ENCODE results near the gene TRIM51G.
"Not testable (repeated sequence)": the region's sequence is repeated elsewhere in the genome, so short reads cannot be mapped to it uniquely, and the experiment has no call there.

The TRIM51G gene, protein sequence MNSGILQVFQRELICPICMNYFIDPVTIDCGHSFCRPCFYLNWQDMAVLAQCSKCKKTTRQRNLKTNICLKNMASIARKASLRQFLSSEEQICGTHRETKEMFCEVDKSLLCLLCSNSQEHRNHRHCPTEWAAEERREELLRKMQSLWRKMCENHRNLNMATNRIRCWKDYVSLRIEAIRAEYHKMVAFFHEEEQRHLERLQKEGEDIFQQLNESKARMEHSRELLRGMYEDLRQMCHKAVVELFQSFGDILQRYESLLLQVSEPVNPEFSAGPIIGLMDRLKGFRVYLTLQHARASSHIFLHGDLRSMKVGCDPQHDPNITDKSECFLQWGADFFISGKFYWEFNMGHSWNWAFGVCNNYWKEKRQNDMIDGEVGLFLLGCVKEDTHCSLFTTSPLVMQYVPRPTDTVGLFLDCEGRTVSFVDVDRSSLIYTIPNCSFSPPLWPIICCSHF

GRCh38 chr11:48983785-48984184 is at the start of gene TRIM51G:
TRIM51G (minus strand) TSS chr11:48983885; CDS start chr11:48981695, 2,190 bp downstream.
- DNase-seq: not testable (repeated sequence)

- not testable (repeated sequence) for DNase-seq
Measured at GRCh38 chr11:49028523-49028922, 44.8 kb upstream of the TRIM51G start, which contains the start of gene TRIM49B. TRIM49B (plus strand) TSS chr11:49028823; CDS start chr11:49031600, 2,777 bp downstream.

DNA sequence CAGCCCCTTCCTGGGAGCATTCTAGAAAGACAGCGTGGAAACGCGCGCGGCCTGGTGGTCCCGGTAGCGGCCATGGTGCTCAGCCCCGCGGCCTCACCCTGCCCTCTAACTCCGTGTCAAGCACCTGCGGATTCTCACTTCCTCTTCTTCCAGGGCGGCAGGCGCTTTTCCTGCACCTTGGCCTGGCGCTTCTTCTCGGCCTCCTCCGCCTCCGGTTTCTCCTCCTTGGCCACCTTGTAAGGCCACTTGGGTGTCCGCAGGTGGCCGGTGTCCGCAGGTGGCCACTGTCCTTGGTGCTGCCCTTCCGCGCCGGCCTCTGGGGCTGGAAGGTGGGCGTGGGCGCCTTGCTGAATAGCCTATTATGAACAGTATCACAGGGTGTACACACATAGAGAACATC is 15.1 kb downstream of the TRIM51G start:
- not testable (repeated sequence) for DNase-seq

DNA sequence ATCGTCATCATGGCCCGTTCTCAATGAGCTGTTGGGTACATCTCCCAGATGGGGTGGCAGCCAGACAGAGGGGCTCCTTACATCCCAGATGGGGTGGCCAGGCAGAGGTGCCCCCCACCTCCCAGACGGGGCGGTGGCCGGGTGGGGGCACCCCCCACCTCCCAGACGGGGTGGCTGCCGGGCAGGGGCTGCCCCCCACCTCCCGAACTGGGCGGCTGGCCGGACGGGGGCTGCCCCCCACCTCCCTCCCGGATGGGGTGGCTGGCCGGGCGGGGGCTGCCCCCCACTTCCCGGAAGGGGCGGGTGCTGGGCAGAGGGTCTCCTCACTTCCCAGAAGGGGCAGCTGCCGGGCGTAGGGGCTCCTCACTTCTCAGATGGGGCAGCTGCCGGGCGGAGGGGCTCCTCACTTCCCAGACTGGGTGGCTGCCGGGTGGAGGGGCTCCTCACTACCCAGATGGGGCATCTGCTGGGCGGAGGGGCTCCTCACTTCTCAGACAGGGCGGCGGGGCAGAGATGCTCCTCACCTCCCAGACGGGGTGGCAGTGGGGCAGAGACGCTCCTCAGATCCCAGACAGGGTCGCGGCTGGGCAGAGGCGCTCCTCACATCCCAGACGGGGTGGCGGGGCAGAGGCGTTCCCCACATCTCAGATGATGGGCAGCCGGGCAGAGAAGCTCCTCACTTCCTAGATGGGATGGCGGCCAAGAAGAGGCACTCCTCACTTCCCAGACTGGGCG is 28.2 kb downstream of the TRIM51G start:
- not testable (repeated sequence) for DNase-seq

- not testable (repeated sequence) for DNase-seq
Measured at GRCh38 chr11:48945796-48946195, 37.9 kb downstream of the TRIM51G start.
